SH-SY5Y (cell line): ENCODE measurements around the gene CRYBA4.

Source experiments
- GATA2 ChIP-seq: IDR thresholded peaks from 2 replicates; pipeline ENCODE4 v1.6.1; 2011; ENCODE audit warnings: mild to moderate bottlenecking, low read depth, low read length
- GATA3 ChIP-seq: IDR thresholded peaks from 2 replicates; pipeline ENCODE4 v1.6.1; 2011; ENCODE audit warnings: low read depth, mild to moderate bottlenecking, low read length, moderate library complexity

GRCh38 chr22:26608129-26608528 is 13.6 kb upstream of the CRYBA4 start:
- TF ChIP-seq GATA2 (no peak), GATA3 (no peak)
